ENCODE data around the gene CCBE1.
"Not testable (repeated sequence)": the region's sequence is repeated elsewhere in the genome, so short reads cannot be mapped to it uniquely, and the experiment has no call there.

CCBE1 gene

DNA sequence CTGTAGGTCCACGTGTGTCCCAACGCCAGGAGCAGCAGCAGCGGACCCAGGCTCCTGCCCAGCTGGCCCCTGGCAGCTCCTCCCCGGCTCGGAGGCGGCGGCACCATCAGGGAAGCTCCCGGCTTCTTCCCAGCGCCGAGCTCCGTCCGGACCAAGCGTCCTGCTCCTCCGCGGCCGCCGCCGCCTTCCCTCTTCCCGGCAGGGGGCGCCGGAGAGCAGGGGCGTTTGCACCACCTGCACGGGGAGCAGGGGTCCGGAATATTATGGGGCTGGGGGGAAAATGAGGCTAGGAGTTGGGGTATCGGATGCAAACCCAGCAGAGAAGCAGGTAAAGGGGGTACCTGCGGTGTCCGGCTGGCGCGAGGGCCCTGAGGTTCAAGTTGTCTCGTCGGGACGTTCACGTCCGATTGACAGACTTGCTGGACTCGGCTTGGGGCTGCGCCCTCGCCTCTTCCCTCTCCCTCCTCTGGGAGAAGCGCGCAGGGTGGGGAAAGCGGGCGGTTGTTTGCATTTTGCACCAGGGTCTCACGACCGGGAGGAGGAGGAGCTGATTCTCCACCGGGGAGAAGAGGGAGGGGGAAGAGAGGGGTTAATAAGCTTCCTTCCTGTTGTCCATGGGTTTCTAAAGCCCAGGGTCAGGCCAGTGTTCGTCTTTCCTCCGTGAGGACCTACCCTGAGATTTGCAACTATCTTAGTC lies at the start of gene CCBE1:
TSS of gene CCBE1 (minus strand) at position 188 of the 697 bp plus-strand sequence.
- peak in 21 of 56 donors; percentile 3 to 66 (median 13) for DNase-seq

DNA sequence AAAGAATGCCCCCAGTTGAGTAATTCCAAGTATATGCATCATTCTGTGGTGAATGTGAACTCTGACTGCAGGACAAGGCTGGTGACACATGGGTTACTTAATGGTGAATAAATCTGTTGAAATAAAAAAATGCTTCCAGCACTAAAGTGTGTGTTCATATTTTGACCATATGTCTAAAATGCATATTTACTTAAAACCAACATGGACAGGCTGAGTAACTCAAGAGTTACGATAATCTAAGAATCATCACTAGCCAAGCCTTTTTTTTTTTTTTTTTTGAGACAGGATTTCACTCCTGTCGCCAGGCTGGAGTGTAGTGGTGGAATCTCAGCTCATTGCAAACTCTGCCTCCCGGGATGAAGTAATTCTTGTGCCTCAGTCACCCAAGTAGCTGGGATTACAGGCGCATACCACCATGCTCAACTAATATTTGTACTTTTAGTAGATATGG lies 47.1 kb upstream of the CCBE1 start:
- no peak for DNase-seq

DNA sequence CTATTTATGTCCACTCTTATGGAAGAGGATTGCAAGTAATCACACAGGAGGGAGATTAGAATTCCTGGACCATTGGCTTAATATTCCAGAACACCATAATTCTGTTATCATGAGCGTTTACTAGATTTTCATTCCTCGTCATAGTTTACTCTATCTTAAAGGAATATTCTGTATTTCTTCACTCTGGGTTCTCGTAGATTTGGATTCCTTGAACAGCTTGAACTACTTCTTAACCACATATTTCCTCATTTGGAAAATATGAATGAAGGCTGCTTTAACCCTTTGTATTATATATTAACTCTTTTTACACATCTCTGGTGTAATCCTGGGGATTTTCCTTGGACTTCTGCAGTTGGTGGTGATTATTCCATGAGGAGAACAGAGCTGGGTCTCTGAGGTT lies 46.3 kb upstream of the CCBE1 start:
- no peak for DNase-seq

DNA sequence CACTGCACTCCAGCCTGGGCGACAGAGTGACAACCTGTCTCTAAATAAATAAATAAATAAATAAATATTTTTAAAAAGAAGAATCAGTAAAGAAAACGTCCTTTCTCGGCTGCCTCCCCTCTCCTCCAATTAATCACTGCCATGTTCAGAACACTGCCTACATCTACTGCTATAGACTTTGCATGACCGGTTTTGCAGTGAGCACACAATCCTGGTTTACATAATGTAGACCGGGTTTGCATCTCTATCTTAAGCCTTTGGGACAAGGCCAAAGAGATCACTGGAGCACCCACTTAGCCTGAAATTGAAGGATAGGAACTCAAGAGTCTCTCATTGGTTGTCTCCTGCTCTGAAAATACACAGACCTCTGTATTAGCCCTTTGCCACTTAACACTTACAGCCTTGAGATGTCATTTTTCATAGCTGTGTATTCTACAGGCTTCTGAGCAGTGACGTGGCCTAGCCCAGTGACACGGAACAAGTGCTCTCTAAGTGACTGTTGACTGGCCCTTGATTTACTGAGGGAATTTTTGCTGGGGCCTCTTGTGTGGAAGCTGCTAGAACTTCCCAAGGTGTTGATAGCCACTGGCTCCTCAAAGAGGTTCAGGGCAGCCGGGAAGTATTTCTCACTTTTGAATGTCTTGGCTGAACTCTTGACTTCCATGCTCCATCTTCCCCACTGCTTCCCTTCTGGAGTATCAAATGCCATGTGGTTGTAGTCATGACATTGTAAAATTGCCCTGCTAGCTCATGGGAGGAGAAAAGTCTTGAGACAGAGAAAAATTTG lies 45.3 kb upstream of the CCBE1 start:
- DNase-seq: no peak

DNA sequence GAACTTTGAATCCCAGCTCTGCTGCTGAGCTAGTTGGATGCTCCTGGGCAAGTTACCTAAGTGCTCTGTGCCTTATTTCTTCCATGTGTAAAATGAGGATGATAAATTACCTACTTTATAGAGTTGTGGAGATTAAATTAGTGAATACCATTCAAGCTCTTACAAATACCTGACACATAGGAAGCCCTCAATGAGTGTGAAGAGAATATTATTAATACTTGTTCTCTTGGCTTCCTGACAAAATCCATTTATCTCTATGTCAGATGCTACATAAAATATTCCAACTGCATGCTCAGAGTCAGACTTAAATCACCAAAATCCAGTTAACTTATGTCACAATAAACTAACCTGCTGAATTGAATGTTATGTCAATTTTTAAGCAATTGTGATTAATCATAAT lies 42.9 kb upstream of the CCBE1 start:
- no peak for DNase-seq

DNA sequence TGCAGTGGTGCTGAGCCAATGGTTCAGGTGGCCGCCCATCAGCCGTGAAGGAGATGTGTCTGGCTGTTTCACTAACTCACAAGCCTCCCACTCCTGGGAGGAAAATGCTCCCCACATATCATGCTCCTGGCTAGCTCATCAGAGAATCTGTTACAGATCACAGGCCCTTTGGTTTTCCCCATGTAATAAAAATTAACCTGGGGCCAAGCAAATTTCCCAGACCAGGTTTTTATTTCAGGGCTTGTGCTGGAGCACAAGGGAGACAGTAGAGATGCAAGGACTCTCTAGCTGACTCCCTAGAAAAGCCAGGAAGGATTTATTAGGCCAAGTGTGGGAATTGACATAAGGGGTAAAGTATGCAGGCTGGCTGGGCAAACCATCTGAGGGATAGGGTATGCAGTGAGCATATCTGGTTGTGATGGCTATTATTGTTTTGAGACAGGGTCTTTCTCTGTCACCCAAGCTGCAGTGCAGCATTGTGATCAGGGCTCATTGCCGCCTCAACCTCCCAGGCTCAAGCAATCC lies 40.6 kb upstream of the CCBE1 start:
- no peak for DNase-seq

DNA sequence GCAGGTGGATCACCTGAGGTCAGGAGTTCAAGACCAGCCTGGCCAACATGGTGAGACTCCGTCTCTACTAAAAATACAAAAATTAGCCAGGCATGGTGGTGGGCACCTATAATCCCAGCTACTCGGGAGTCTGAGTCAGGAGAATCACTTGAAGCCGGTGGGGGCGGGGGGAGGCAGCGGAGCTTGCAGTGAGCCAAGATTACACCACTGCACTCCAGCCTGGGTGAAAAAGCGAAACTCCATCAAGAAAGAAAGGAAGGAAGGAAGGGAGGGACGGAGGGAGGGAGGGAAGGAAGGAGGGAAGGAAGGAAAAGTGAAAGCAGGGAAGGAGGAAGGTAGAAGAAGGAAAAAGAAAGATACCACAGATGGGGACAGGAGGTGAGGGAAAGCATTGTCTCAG lies 40.1 kb upstream of the CCBE1 start:
- not testable (repeated sequence) for DNase-seq

DNA sequence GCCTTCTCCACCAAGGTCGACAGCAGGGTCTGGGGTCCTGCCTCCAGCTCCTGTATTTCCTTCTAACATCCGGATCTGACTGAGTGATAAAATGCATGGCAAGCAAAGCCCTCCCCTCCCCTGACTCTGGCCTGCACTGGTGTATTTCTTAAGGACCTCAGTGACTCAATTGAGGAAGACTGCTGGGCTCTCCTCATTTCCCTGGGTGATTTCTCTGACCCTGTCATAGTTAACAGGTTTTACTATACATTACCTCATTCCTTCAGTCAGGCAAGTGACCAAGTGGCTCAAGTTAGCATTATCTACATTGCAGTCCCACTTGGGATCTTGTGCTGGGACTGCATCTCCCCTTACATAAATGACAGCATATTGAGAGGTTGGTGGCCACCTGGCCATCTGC lies 38.8 kb upstream of the CCBE1 start:
- no peak for DNase-seq

DNA sequence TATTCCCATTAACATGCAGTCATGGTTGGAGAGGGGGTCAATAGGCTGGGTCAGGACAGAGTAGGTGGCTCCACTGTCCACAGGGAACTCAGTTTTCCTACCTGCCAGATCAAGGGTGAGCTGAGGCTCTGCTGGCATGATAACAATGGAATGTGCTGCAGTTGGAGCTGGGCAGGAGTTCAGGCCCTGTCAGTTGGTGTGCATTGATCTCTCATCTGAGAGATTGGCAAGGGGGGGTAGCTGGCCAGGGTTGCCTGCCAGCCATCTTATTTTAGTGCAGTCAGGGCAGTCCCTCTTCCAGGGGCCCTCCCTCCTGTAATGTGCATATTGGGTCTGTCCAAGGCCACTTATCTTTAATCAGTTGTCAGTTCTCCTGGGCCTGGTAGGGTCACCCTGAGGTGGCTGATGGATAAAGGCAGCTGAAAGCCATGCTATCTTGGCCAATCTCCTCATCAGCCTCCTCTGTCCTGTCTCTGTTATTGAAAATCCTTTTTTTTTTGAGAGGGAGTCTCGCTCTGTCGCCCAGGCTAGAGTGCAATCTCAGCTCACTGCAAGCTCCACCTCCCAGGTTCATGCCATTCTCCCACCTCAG lies 38.1 kb upstream of the CCBE1 start:
- DNase-seq: no peak

DNA sequence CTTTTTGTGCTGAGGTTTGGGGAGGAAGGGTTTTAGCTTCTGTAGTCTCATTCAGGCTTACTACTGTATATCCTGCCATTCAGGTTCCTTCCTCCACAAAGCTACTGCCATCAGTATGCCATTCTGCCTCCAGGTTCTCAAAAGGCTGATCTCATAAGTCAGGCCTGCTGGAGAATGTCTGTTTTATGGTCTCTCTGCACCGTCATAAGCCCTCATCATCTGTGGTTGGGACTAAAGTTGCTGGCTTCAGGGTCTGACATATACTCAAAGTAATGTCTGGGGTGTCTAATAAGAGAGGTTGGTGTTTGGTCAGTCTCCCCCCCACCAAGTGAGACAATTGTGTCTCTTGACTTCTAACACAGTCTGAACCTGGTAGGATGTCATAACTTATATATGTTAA lies 36.2 kb upstream of the CCBE1 start:
- DNase-seq: no peak

DNA sequence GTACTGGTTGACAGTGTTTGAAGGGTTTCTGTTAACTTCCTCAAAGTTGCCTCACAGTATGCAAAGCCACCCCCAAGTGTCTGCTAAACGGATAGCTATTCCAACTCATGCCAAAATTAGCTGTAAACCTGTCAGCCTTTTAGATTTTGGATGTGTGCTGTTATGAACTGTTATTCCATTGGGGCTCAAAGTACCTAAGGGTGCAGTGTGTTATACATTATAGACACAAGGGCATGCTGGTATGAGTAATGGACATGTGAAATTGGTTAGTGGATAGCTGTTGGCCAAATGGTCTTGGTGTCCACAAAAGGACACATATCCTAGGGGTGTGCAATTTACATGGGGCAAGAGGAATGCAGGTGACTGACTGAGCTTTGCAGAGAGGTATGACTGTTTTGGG lies 33.7 kb upstream of the CCBE1 start:
- no peak for DNase-seq

DNA sequence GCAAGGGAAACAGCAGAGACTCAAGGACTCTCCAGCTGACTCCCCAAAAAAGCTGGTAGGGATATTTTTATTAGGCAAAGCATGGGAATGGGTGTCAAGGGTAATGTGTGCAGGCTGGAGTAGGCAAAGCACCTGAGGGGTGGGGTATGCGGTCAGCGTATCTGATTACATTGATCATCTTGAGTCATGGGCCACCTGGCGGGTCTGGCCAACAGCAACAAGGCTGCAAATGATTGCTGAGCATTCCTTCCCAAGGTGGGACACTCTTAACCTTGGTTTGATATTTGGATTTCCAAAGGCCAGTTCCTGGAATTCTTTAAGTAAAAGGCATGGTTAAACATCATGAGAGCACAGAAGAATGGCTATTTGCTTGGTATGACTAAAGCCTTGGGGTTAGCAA lies 32.6 kb upstream of the CCBE1 start:
- no peak for DNase-seq

DNA sequence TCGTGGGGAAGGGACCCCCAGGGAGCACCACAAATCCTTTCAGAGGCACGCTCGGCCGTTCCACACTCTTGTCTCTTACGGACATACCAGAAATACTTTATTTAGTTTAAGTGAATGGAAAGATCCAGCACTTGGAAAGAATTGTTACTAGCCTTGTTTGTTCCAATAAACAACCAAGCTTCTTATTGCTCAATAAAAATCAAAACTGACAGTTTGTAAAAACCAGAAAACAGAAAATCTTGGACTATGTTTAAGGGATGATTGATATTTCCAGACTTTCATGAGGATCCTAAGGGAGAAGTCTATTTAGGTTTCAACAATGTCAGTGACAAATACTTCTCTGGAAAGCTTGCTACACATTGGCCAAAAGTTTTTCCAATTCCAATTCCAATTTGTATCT lies 31.6 kb upstream of the CCBE1 start:
- DNase-seq: no peak

DNA sequence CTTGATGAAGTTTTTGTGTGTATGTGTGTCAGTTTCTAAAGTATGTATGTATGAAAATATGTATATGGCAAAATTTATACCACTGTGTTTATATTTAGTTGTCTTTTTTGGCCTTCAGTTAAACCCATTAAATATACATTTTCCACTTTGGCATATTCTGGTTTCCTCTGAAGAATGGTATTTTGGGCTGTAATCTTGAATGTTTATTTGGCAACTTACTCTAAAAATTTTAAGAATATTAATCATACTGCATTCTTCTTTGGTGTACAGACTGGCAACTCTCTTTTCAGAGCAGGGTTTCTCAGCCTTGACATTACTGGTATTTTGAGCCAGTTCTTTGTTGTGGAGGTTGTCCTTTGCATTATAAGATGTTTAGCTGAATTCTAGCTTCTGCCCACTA lies 27.9 kb upstream of the CCBE1 start:
- DNase-seq: no peak

DNA sequence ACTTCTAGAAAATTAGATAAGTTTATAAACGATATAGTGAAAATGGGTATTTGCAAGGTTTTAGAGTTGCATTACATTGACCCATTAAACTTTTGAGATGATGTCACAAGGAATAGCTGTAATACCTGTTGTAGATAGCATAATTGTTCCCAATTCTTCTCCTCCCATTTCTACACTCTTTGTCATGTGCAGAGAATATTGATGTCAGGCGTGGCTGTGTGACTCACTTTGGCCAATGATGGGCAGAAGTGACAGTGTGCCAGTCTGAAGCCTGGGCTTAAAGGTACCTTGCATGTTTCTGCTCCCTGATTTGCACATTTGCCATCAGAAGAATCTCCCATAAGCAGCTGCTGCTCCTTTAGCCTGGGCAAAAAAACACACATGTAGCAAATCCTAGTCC lies 26.9 kb upstream of the CCBE1 start:
- DNase-seq: no peak

DNA sequence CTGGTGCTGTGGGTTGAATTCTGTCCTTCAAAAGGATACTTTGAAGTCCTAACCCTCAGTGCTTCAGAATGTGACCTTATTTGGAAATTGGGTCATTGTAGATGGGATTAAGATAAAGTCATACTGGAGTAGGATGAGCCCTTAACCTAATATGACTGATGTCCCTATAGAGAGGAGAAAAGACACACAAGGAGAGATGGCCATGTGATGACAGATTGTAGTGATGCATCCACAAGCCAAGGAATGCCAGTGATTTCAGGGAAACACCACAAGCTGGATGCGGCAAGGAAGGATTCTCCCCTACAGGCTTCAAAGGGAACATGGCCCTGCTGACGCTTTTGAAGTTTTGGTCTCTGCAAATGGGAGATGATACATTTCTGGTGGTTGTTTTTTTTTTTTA lies 24.7 kb upstream of the CCBE1 start:
- no peak for DNase-seq

DNA sequence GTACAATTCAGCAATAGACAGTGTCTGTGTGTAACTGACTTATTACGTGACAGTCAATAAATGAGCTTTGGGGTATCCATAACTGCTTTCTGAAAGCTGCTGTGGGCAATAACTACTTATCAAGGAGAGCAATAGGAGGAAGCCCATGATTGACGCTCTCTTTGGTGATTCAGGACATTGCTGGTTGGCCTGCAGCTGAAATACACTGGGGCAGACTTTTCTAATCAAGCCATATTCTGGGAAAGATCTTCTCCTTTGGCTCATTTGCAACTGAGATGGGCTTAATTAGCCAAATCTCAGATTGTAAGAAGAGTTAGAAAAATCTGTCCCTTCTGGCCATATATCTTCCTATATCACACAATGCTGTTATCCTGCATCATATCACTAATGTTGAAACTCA lies 24.0 kb upstream of the CCBE1 start:
- no peak for DNase-seq

DNA sequence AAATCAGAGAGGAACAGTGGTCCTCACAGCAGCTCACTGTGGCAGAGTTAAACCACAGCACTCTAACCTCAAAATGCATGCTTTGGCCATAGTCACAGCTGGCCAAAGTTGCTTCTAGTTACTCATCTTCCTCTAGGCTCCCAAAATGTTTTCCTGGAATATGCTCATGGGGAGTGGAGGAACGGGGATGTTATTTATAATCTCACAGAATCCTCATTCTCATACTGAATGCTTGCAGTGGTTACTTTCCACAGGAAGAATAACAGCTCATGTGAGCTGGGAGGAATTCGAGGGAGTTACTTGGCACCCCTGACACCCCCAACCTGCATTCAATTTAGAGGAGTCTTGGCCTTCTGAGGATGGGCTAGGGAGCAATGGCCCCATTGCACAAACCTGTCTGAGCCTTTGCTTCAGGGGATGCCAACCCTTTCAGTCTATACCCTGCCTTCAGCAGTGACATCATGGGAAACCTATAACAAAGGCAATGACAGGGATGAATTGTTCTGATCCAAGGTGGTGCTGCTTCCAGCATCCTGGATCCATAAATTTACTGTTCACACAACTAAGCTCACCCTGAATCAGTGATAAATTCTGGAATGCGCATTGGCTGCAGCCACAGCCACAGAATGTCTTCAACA lies 22.4 kb upstream of the CCBE1 start:
- no peak for DNase-seq

DNA sequence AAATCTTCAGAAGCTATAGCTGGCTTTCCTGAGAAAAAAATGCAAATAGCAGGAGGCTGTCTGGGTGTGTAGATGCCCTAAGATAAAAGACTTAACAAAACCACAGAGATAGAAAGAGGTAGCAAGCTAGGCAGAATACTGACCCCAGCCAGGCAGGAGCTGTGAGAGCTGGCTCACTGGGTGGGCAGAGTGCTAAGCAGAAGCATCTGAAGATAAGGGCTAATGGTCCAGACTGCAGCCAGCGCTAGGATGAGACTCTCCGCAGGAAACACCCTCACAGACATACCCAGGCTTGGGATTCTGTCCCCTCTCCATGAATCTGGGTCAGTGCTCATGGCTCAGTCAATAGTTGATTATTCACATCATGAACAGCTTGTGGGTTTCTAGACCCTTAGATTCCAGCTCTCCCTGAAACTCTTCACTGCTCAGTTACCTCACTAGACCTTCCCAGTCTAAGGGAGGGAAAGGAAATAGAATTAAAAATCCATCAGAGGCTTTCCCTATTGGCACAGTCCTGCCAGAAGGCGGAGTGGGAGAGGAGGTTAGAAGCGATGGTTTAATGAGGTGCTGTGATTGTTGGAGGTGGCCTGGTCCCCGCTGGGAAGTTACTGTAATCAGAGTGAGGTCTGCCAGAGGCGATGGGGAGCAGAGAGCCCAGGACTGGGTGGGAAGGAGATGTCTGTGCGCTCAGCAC lies 21.4 kb upstream of the CCBE1 start:
- DNase-seq: no peak

DNA sequence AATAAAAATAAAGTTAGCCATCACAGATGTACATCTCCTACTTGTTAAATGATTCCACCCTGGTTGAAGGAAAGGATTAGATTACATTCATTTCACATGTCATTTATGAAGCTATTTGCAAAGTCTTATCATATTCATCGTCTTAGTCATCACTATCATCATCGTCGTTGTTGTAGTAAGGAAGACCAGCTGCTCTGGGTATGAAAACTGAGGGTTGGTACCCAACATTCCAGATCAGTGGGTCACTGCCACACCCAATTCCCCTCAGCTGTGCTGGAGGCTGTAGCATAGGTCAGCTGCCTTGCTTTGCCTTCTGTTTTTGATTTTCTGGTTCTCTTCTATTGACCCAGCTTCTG lies 20.9 kb upstream of the CCBE1 start:
- no peak for DNase-seq

DNA sequence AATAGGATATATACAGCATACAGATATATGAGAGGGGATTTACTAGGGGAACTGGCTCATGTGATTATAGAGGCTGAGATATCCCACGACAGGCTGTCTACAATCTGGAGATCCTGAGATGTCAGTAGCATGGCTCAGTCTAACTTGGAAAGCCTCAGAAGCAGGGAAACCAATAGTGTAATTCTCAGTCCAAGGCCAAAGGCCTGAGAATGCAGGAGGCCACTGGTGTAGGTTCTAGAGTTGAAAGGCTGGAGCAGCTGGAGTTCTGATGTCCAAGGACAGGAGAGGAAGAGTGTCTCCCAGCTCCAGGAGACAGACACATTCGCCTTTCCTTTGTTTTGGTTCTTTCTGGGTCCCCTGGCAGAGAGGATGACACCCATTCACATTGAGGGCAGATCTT lies 20.1 kb upstream of the CCBE1 start:
- no peak for DNase-seq

Measured in amygdala (tissue), 56 donors.